ENCODE measurements around the gene SAPCD1. TPM values are rescaled to one million over a fixed set of nuclear protein-coding genes. Genes with fewer than 3 reads are reported as not detected.
"Not testable (repeated sequence)": the region's sequence is repeated elsewhere in the genome, so short reads cannot be mapped to it uniquely, and the experiment has no call there.

The SAPCD1 gene

GRCh38 chr6:31808599-31808998, 46.1 kb downstream of the SAPCD1 start:
- H3K4me3 ChIP-seq (ENCODE audit: insufficient read depth in 1 of 2, low read depth in 1 of 2, low read length in 2 of 2); H3K4me2 ChIP-seq (ENCODE audit: low read length, poor library complexity, severe bottlenecking); H3K14ac ChIP-seq (ENCODE audit: low read length in 2 of 2); H3K27ac ChIP-seq (ENCODE audit: low read length, poor library complexity, severe bottlenecking); H4K91ac ChIP-seq (ENCODE audit: low read length); H2BK5ac ChIP-seq (ENCODE audit: low read depth, low read length, poor library complexity, severe bottlenecking); H4K8ac ChIP-seq (ENCODE audit: low read length); H3K18ac ChIP-seq (ENCODE audit: low read depth in 1 of 2, low read length in 2 of 2); H2AFZ ChIP-seq (ENCODE audit: low read depth, low read length); H3K23ac ChIP-seq (ENCODE audit: low read length in 2 of 2); H2BK120ac ChIP-seq (ENCODE audit: low read depth, low read length); H3K27me3 ChIP-seq (ENCODE audit: control insufficient read depth in 1 of 2, insufficient read depth in 1 of 2, low read length in 2 of 2); H3K4me1 ChIP-seq (ENCODE audit: control insufficient read depth, insufficient read depth, low read depth, low read length); H3K79me1 ChIP-seq (replicated peaks; ENCODE audit: low read length, poor library complexity, severe bottlenecking); H3K4ac ChIP-seq (ENCODE audit: low read depth in 1 of 2, low read length in 2 of 2); H3K36me3 ChIP-seq (ENCODE audit: control insufficient read depth in 1 of 2, insufficient read depth in 2 of 2, low read depth in 1 of 2, low read length in 2 of 2); H2BK12ac ChIP-seq (ENCODE audit: low read length in 2 of 2); H2BK15ac ChIP-seq (ENCODE audit: low read depth, poor library complexity, severe bottlenecking); H3K9me3 ChIP-seq (ENCODE audit: control insufficient read depth, low read length); DNase-seq; H2AK5ac ChIP-seq (ENCODE audit: low read length, severe bottlenecking); H3K9ac ChIP-seq (ENCODE audit: low read length): not testable (repeated sequence)
- WGBS, result 91% methylated on average over 6 of the region's 10 CpGs

GRCh38 chr6:31811645-31812044, 49.2 kb downstream of the SAPCD1 start:
- Histone ChIP-seq H2BK120ac (ENCODE audit: low read depth, low read length) (no peak overlapping the region), H3K4me2 (ENCODE audit: low read length, poor library complexity, severe bottlenecking) (no peak overlapping the region), H3K9me3 (ENCODE audit: control insufficient read depth, low read length) (no peaks in the 10 kb centered on the region), H2AK5ac (ENCODE audit: low read length, severe bottlenecking) (no peak overlapping the region), H3K36me3 (ENCODE audit: control insufficient read depth in 1 of 2, insufficient read depth in 2 of 2, low read depth in 1 of 2, low read length in 2 of 2) (no peaks in the 10 kb centered on the region), H3K9ac (ENCODE audit: low read length) (no peak overlapping the region), H2AFZ (ENCODE audit: low read depth, low read length) (no peak overlapping the region), H3K14ac (ENCODE audit: low read length in 2 of 2) (no peak overlapping the region), H4K91ac (ENCODE audit: low read length) (no peak overlapping the region), H3K23ac (ENCODE audit: low read length in 2 of 2) (no peak overlapping the region), H2BK15ac (ENCODE audit: low read depth, poor library complexity, severe bottlenecking) (no peak overlapping the region), H3K27ac (ENCODE audit: low read length, poor library complexity, severe bottlenecking) (no peak overlapping the region), H3K79me1 (replicated peaks; ENCODE audit: low read length, poor library complexity, severe bottlenecking) (no peaks in the 10 kb centered on the region), H3K18ac (ENCODE audit: low read depth in 1 of 2, low read length in 2 of 2) (no peak overlapping the region), H3K4me1 (ENCODE audit: control insufficient read depth, insufficient read depth, low read depth, low read length) (peaks cover 2% of the 10 kb centered on the region), H3K4ac (ENCODE audit: low read depth in 1 of 2, low read length in 2 of 2) (no peak overlapping the region), H3K4me3 (ENCODE audit: insufficient read depth in 1 of 2, low read depth in 1 of 2, low read length in 2 of 2) (no peak overlapping the region), H4K8ac (ENCODE audit: low read length) (no peak overlapping the region), H3K27me3 (ENCODE audit: control insufficient read depth in 1 of 2, insufficient read depth in 1 of 2, low read length in 2 of 2) (no peaks in the 10 kb centered on the region), H2BK12ac (ENCODE audit: low read length in 2 of 2) (no peak overlapping the region), H2BK5ac (ENCODE audit: low read depth, low read length, poor library complexity, severe bottlenecking) (no peak overlapping the region)
- 95% methylated on average over 12 of the region's 12 CpGs for WGBS
- DNase-seq, result no peak

DNA sequence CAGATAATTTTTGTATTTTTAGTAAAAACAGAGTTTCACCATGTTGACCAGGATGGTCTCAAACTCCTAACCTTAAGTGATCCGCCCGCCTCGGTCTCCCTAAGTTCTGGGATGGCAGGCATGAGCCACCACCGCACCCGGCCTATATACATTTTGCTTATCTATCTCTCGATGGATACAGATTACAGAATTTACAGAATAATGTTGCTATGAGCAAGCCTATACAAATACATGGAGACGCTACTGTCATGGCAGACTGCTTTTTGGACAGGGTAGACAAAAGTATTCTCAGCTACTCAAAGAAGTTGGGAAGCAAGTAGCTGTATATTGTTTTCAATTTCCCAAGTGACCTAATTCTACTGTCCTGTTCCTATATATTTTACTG, 51.0 kb downstream of the SAPCD1 start:
- H2AFZ ChIP-seq (ENCODE audit: low read depth, low read length), result no peak overlapping the region
- no peak overlapping the region for H2BK15ac ChIP-seq (ENCODE audit: low read depth, poor library complexity, severe bottlenecking)
- H3K4me3 ChIP-seq (ENCODE audit: insufficient read depth in 1 of 2, low read depth in 1 of 2, low read length in 2 of 2), result peak overlapping the region in 1 of 2 experiments; percentile 68
- no peak overlapping the region for H3K23ac ChIP-seq (ENCODE audit: low read length in 2 of 2)
- H2BK12ac ChIP-seq (ENCODE audit: low read length in 2 of 2), result no peak overlapping the region
- H3K9me3 ChIP-seq (ENCODE audit: control insufficient read depth, low read length), result no peaks in the 10 kb centered on the region
- no peak overlapping the region for H3K18ac ChIP-seq (ENCODE audit: low read depth in 1 of 2, low read length in 2 of 2)
- H3K4me1 ChIP-seq (ENCODE audit: control insufficient read depth, insufficient read depth, low read depth, low read length), result peaks cover 4% of the 10 kb centered on the region
- H3K79me1 ChIP-seq (replicated peaks; ENCODE audit: low read length, poor library complexity, severe bottlenecking), result no peaks in the 10 kb centered on the region
- H2AK5ac ChIP-seq (ENCODE audit: low read length, severe bottlenecking), result peak overlapping the region; percentile 49
- no peak overlapping the region for H3K14ac ChIP-seq (ENCODE audit: low read length in 2 of 2)
- no peaks in the 10 kb centered on the region for H3K36me3 ChIP-seq (ENCODE audit: control insufficient read depth in 1 of 2, insufficient read depth in 2 of 2, low read depth in 1 of 2, low read length in 2 of 2)
- peak overlapping the region; percentile 55 for H4K8ac ChIP-seq (ENCODE audit: low read length)
- H3K4me2 ChIP-seq (ENCODE audit: low read length, poor library complexity, severe bottlenecking), result no peak overlapping the region
- no peaks in the 10 kb centered on the region for H3K27me3 ChIP-seq (ENCODE audit: control insufficient read depth in 1 of 2, insufficient read depth in 1 of 2, low read length in 2 of 2)
- peak overlapping the region; percentile 51 for H3K27ac ChIP-seq (ENCODE audit: low read length, poor library complexity, severe bottlenecking)
- H3K9ac ChIP-seq (ENCODE audit: low read length), result peak overlapping the region; percentile 91
- H2BK120ac ChIP-seq (ENCODE audit: low read depth, low read length), result peak overlapping the region; percentile 42
- no peak overlapping the region for H4K91ac ChIP-seq (ENCODE audit: low read length)
- DNase-seq, result no peak
- peak overlapping the region in 1 of 2 experiments; percentile 67 for H3K4ac ChIP-seq (ENCODE audit: low read depth in 1 of 2, low read length in 2 of 2)
- WGBS, result 98% methylated on average over 5 of the region's 7 CpGs
- no peak overlapping the region for H2BK5ac ChIP-seq (ENCODE audit: low read depth, low read length, poor library complexity, severe bottlenecking)

Small RNA genes lying within 50 kb of the gene (small RNA-seq; reads per million reads assigned to genes)
- gene LY6G6D (ENCODE audit: low read depth) (not detected), gene MSH5-SAPCD1 (ENCODE audit: low read depth) (not detected), gene RF00019 (ENCODE audit: low read depth) (not detected), gene RNU6-850P (ENCODE audit: low read depth) (not detected), gene SAPCD1 (ENCODE audit: low read depth) (not detected)
